ENCODE measurements around the gene PLEKHB2.

- TF ChIP-seq CTCF (IDR thresholded peaks at IDR 0.05) (no peak), CREB1 (CRISPR knock-in tag; IDR thresholded peaks at IDR 0.05) (no peak), JUN (CRISPR knock-in tag; IDR thresholded peaks at IDR 0.05) (no peak)
These were observed 40.3 kb upstream of the PLEKHB2 start for GRCh38 chr2:131064589-131065512.
